Astrocyte (in vitro differentiated cells and primary cell): ENCODE results near the gene KRT80. TPM values are rescaled to one million over a fixed set of nuclear protein-coding genes. Genes with fewer than 3 reads are reported as not detected.
A peak's percentile ranks its signal among the peaks of the same experiment; 100 is the strongest.

Experiments
- DNase-seq: peaks from one replicate; pipeline ENCODE4 v3.0.0-alpha.2; 2010; ENCODE audit warnings: low read depth
- FAIRE-seq: peaks from 2 replicates; lab custom pipeline; 2011; peaks lifted over from hg19 to GRCh38; lab: Jason Lieb, UNC
- H2AFZ ChIP-seq: 2 replicates; pipeline ENCODE4 v1.6.0; 2012; ENCODE audit warnings: low read depth, low read length, inconsistent platforms
- H3K27ac ChIP-seq: 2 replicates; pipeline ENCODE4 v1.5.1; 2011; ENCODE audit warnings: low read depth, low read length, inconsistent platforms
- H3K27me3 ChIP-seq: 2 replicates; pipeline ENCODE4 v1.6.0; 2011; ENCODE audit warnings: low read length, inconsistent platforms; ENCODE audit not compliant: insufficient read depth
- H3K36me3 ChIP-seq: 2 replicates; pipeline ENCODE4 v1.5.1; 2011; ENCODE audit warnings: low read length, inconsistent platforms; ENCODE audit not compliant: insufficient read depth
- H3K4me1 ChIP-seq: 2 replicates; pipeline ENCODE4 v1.5.1; 2011; ENCODE audit warnings: low read length, inconsistent platforms; ENCODE audit not compliant: insufficient read depth
- H3K4me2 ChIP-seq: 2 replicates; pipeline ENCODE4 v1.6.0; 2012; ENCODE audit warnings: low read length, inconsistent platforms
- H3K4me3 ChIP-seq: 2 replicates; pipeline ENCODE4 v1.5.1; 2011; ENCODE audit warnings: low read depth, mild to moderate bottlenecking, low read length, inconsistent platforms; ENCODE audit not compliant: insufficient read depth
- H3K79me2 ChIP-seq: 2 replicates; pipeline ENCODE4 v1.6.0; 2012; ENCODE audit warnings: mild to moderate bottlenecking, low read length, inconsistent platforms; ENCODE audit not compliant: insufficient read depth
- H3K9ac ChIP-seq: 2 replicates; pipeline ENCODE4 v1.6.0; 2012; ENCODE audit warnings: mild to moderate bottlenecking, low read length, inconsistent platforms
- H3K9me3 ChIP-seq: 2 replicates; pipeline ENCODE4 v1.5.1; 2012; ENCODE audit warnings: low read depth, mild to moderate bottlenecking, low read length, inconsistent platforms; ENCODE audit not compliant: insufficient read depth
- H4K20me1 ChIP-seq: 2 replicates; pipeline ENCODE4 v1.6.0; 2012; ENCODE audit warnings: low read length, inconsistent platforms; ENCODE audit not compliant: insufficient read depth
- H3K27ac Mint-ChIP-seq: one replicate; pipeline ENCODE4 v1.8.0; 2021; ENCODE audit warnings: mild to moderate bottlenecking, mixed read lengths; ENCODE audit not compliant: unreplicated experiment
- H3K27me3 Mint-ChIP-seq: one replicate; pipeline ENCODE4 v1.8.0; 2021; ENCODE audit warnings: low read depth, mixed read lengths; ENCODE audit not compliant: unreplicated experiment
- H3K36me3 Mint-ChIP-seq: one replicate; pipeline ENCODE4 v1.8.0; 2021; ENCODE audit warnings: low read depth, mixed read lengths; ENCODE audit not compliant: unreplicated experiment
- H3K4me1 Mint-ChIP-seq: one replicate; pipeline ENCODE4 v1.8.0; 2021; ENCODE audit warnings: low read depth, mixed read lengths; ENCODE audit not compliant: unreplicated experiment
- H3K4me3 Mint-ChIP-seq: one replicate; pipeline ENCODE4 v1.8.0; 2021; ENCODE audit warnings: mild to moderate bottlenecking, moderate library complexity, mixed read lengths; ENCODE audit not compliant: unreplicated experiment
- H3K9me3 Mint-ChIP-seq: one replicate; pipeline ENCODE4 v1.8.0; 2021; ENCODE audit warnings: mild to moderate bottlenecking, mixed read lengths; ENCODE audit not compliant: unreplicated experiment
- CTCF ChIP-seq: IDR thresholded peaks from 2 replicates; pipeline ENCODE4 v1.5.1; 2011; ENCODE audit warnings: low read depth, mild to moderate bottlenecking, inconsistent platforms, low read length, moderate library complexity; ENCODE audit not compliant: insufficient read depth
- EZH2 ChIP-seq: IDR thresholded peaks from 2 replicates; pipeline ENCODE4 v1.6.1; 2012; ENCODE audit warnings: mild to moderate bottlenecking, low read length, inconsistent platforms; ENCODE audit not compliant: insufficient read depth
- total RNA-seq: library from RNA; stranded (reverse); gene quantifications from 2 replicates; pipeline ENCODE4 v1.2.1, GENCODE V29; 2021

The KRT80 gene
- total RNA-seq, 1 donor from 2014 or later, result 3.6 TPM

- H3K4me1 Mint-ChIP-seq, result peaks cover 55% of the 10 kb centered on the region
- Histone ChIP-seq H3K4me1 (peaks cover 42% of the 10 kb centered on the region), H3K4me3 (no peak overlapping the region), H3K9ac (no peak overlapping the region), H2AFZ (no peak overlapping the region), H3K9me3 (no peaks in the 10 kb centered on the region), H3K27ac (no peak overlapping the region), H4K20me1 (no peaks in the 10 kb centered on the region), H3K4me2 (peak overlapping the region; percentile 75), H3K27me3 (no peaks in the 10 kb centered on the region), H3K36me3 (no peaks in the 10 kb centered on the region), H3K79me2 (peaks cover 4% of the 10 kb centered on the region)
- no peak overlapping the region for H3K4me3 Mint-ChIP-seq
- DNase-seq, result no peak
- no peak overlapping the region for H3K27ac Mint-ChIP-seq
- H3K9me3 Mint-ChIP-seq, result peaks cover 2% of the 10 kb centered on the region
- peaks cover 34% of the 10 kb centered on the region for H3K27me3 Mint-ChIP-seq
- FAIRE-seq, result no peak
- H3K36me3 Mint-ChIP-seq, result peaks cover 22% of the 10 kb centered on the region
- TF ChIP-seq EZH2 (no peak), CTCF (no peak)
Measured at GRCh38 chr12:52235001-52235764, 43.4 kb upstream of the KRT80 start.

GRCh38 chr12:52234223-52234810 is 42.5 kb upstream of the KRT80 start:
- no peak overlapping the region for H3K27ac ChIP-seq
- Mint-ChIP-seq H3K36me3 (peaks cover 18% of the 10 kb centered on the region), H3K4me1 (peaks cover 59% of the 10 kb centered on the region), H3K4me3 (peak overlapping the region; percentile 31), H3K27ac (peak overlapping the region; percentile 11), H3K9me3 (peaks cover 2% of the 10 kb centered on the region), H3K27me3 (peaks cover 34% of the 10 kb centered on the region)
- H2AFZ ChIP-seq, result no peak overlapping the region
- H4K20me1 ChIP-seq, result no peaks in the 10 kb centered on the region
- H3K4me3 ChIP-seq, result no peak overlapping the region
- no peaks in the 10 kb centered on the region for H3K36me3 ChIP-seq
- no peak for TF ChIP-seq CTCF
- TF ChIP-seq EZH2, result no peak
- no peaks in the 10 kb centered on the region for H3K27me3 ChIP-seq
- H3K79me2 ChIP-seq, result peaks cover 4% of the 10 kb centered on the region
- peak overlapping the region; percentile 75 for H3K4me2 ChIP-seq
- no peaks in the 10 kb centered on the region for H3K9me3 ChIP-seq
- DNase-seq, result no peak
- no peak overlapping the region for H3K9ac ChIP-seq
- H3K4me1 ChIP-seq, result peaks cover 50% of the 10 kb centered on the region
- no peak for FAIRE-seq
